Fibroblast of lung (primary cell): ENCODE results near the gene FNDC3A.

Experiments
- EZH2 ChIP-seq: IDR thresholded peaks from 2 replicates; pipeline ENCODE4 v1.5.1; 2012; ENCODE audit warnings: low read length, control low read depth, mild to moderate bottlenecking; ENCODE audit errors: missing control alignments
- TF ChIP-seq, protein P1 (sequence below), 2 donors: IDR thresholded peaks in 1 of 2; conservative IDR thresholded peaks in 1 of 2; 1 replicate in 1 of 2; 2 replicates in 1 of 2; pipeline ENCODE4 v1.5.1; 2011 to 2012; ENCODE audit warnings: low read length in 2 of 2, control low read depth in 1 of 2, inconsistent platforms in 1 of 2, low read depth in 1 of 2, mild to moderate bottlenecking in 1 of 2

DNA sequence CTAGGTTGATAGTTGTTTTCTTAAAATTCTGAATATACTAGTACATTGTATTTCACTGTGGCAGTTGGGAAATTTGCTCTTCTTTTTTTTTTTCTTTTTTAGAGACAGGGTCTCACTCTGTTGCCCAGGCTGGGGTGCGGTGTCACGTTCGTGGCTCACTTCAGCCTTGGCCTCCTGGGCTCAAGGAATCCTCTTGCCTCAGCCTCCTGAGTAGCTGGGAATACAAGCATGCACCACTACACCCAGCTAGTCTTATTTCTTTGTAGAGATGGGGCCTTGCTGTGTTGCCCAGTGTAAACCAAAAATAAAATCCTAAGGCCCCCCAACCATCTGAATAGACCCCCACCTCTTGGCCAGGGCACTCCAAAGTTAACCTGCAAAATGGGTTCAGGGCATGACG is 79.3 kb downstream of the FNDC3A start:
- TF ChIP-seq, protein P1, sequence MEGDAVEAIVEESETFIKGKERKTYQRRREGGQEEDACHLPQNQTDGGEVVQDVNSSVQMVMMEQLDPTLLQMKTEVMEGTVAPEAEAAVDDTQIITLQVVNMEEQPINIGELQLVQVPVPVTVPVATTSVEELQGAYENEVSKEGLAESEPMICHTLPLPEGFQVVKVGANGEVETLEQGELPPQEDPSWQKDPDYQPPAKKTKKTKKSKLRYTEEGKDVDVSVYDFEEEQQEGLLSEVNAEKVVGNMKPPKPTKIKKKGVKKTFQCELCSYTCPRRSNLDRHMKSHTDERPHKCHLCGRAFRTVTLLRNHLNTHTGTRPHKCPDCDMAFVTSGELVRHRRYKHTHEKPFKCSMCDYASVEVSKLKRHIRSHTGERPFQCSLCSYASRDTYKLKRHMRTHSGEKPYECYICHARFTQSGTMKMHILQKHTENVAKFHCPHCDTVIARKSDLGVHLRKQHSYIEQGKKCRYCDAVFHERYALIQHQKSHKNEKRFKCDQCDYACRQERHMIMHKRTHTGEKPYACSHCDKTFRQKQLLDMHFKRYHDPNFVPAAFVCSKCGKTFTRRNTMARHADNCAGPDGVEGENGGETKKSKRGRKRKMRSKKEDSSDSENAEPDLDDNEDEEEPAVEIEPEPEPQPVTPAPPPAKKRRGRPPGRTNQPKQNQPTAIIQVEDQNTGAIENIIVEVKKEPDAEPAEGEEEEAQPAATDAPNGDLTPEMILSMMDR (conservative IDR thresholded peaks at IDR 0.05 in 1 of 2, IDR thresholded peaks at IDR 0.05 in 1 of 2; ENCODE audit: low read depth in 1 of 2, low read length in 2 of 2): no peak
- TF ChIP-seq EZH2: no peak
